CD4-positive, CD25-positive, alpha-beta regulatory T cell (primary cell): ENCODE results near the gene ZNF576. TPM values are rescaled to one million over a fixed set of nuclear protein-coding genes. Genes with fewer than 3 reads are reported as not detected.
A peak's percentile ranks its signal among the peaks of the same experiment; 100 is the strongest.

Experiments
- ATAC-seq, 2 donors: fragments of 150-1000 bp; cut with Tn5 transposase; one replicate each; pipeline ENCODE4 v1.10.0; 2021; ENCODE audit warnings: low read depth in 2 of 2, moderate number of reproducible peaks in 2 of 2, moderate library complexity in 1 of 2
- DNase-seq, 3 donors: peaks; one replicate each; pipeline versions ENCODE4 v3.0.0 to v3.0.0-alpha.2; 2012 to 2022; ENCODE audit warnings: mixed read lengths in 1 of 3
- H3K27ac ChIP-seq: one replicate; pipeline ENCODE4 v1.7.0; 2013; ENCODE audit warnings: mild to moderate bottlenecking, low read length; ENCODE audit not compliant: insufficient read depth, poor library complexity, severe bottlenecking
- H3K27me3 ChIP-seq: one replicate; pipeline ENCODE4 v1.7.0; 2013; ENCODE audit warnings: low read length; ENCODE audit not compliant: control insufficient read depth, insufficient read depth
- H3K36me3 ChIP-seq: one replicate; pipeline ENCODE4 v1.7.0; 2013; ENCODE audit warnings: mild to moderate bottlenecking, low read length, moderate library complexity; ENCODE audit not compliant: control insufficient read depth, insufficient read depth
- H3K4me1 ChIP-seq: 2 replicates; pipeline ENCODE4 v1.7.0; 2013; ENCODE audit warnings: mild to moderate bottlenecking, low read length; ENCODE audit not compliant: insufficient read depth, control insufficient read depth, poor library complexity, severe bottlenecking
- H3K4me3 ChIP-seq: one replicate; pipeline ENCODE4 v1.7.0; 2013; ENCODE audit warnings: low read depth, mild to moderate bottlenecking, low read length, moderate library complexity
- H3K9me3 ChIP-seq, 2 experiments: 1 replicate in 1 of 2; 2 replicates in 1 of 2; pipeline ENCODE4 v1.7.0; 2013; ENCODE audit warnings: low read length in 2 of 2, mild to moderate bottlenecking in 1 of 2, moderate library complexity in 1 of 2; ENCODE audit not compliant: control insufficient read depth in 2 of 2
- H3K27ac Mint-ChIP-seq, 3 donors: one replicate each; pipeline ENCODE4 v1.8.0; 2020 to 2022; ENCODE audit warnings: mild to moderate bottlenecking in 3 of 3, mixed read lengths in 3 of 3, moderate library complexity in 2 of 3
- H3K27me3 Mint-ChIP-seq: one replicate; pipeline ENCODE4 v1.8.0; 2022; ENCODE audit warnings: mild to moderate bottlenecking, mixed read lengths
- H3K36me3 Mint-ChIP-seq: one replicate; pipeline ENCODE4 v1.8.0; 2020; ENCODE audit warnings: mixed read lengths
- H3K4me1 Mint-ChIP-seq, 4 donors: one replicate each; pipeline ENCODE4 v1.8.0; 2020 to 2022; ENCODE audit warnings: mixed read lengths in 4 of 4, mild to moderate bottlenecking in 1 of 4
- H3K4me3 Mint-ChIP-seq, 4 donors: one replicate each; pipeline ENCODE4 v1.8.0; 2020 to 2022; ENCODE audit warnings: mild to moderate bottlenecking in 4 of 4, mixed read lengths in 4 of 4, moderate library complexity in 3 of 4
- H3K9me3 Mint-ChIP-seq, 7 donors: one replicate each; pipeline ENCODE4 v1.8.0; 2020 to 2022; ENCODE audit warnings: mixed read lengths in 7 of 7, mild to moderate bottlenecking in 3 of 7, moderate library complexity in 2 of 7
- polyA plus RNA-seq, 4 donors: library from polyadenylated mRNA; unstranded; fragments of 300-500 nt; fragmentation: Illumina TruSeq; gene quantifications; one replicate each; pipeline ENCODE4 v1.2.3, GENCODE V29; 2021
- total RNA-seq: library from RNA; stranded (reverse); gene quantifications from one replicate; pipeline ENCODE4 v1.2.3, GENCODE V29; 2022

ZNF576 gene
- total and polyA plus RNA-seq, 5 donors from 2014 or later, result 5.5 to 11.0 (median 8.9) TPM

DNA sequence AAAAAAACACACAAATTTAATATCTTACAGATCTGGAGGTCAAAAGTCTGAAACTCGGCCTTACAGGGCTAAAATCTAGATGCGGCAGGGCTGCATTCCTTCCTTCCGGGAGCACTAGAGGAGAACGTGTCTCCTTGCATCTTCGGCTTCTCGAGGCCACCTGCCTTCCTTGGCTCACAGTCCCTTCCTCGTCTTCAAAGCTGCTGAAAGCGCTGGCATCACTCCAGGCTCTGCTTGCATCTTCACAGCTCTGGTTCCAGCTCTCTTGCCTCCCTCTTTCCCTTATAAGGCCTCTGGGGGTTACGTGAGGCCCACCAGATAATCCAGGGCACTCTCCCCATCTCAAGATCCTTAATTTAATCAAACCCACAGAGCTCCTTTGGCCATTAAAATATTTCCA is 31.6 kb upstream of the ZNF576 start:
- Histone ChIP-seq H3K4me1 (peaks cover 35% of the 10 kb centered on the region), H3K9me3 (no peaks in the 10 kb centered on the region), H3K27me3 (no peaks in the 10 kb centered on the region), H3K4me3 (no peak overlapping the region), H3K27ac (no peak overlapping the region), H3K36me3 (peaks cover 4% of the 10 kb centered on the region)
- DNase-seq, result no peak
- no peak for ATAC-seq
- no peaks in the 10 kb centered on the region for H3K27me3 Mint-ChIP-seq
- peaks cover 0 to 2% (median 0%) of the 10 kb centered on the region in 7 donors for H3K9me3 Mint-ChIP-seq
- peak overlapping the region; percentile 38 to 97 (median 65) for H3K27ac Mint-ChIP-seq
- peaks cover 16% of the 10 kb centered on the region for H3K36me3 Mint-ChIP-seq
- peaks cover under 1 to 54% (median 42%) of the 10 kb centered on the region in 4 donors for H3K4me1 Mint-ChIP-seq
- no peak overlapping the region for H3K4me3 Mint-ChIP-seq

DNA sequence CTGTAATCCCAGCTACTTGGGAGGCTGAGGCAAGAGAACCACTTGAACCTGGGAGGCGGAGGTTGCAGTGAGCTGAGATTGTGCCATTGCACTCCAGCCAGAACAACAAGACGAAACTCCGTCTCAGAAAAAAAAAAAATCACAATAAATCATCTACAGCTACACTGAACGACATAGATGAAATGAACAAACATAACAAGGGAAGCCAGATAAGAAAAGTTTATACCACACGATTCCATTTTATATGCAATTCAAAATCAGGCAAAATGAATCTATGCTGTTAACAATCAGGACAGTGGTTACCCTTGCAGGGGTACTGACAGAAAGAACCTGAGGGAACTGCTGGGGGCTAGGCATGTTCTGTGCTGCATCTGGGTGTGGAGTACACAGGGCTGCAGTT is 26.7 kb upstream of the ZNF576 start:
- peak overlapping the region in 2 of 4 donors; percentile 15 to 56 for H3K4me3 Mint-ChIP-seq
- H3K36me3 Mint-ChIP-seq, result peaks cover 21% of the 10 kb centered on the region
- Histone ChIP-seq H3K9me3 (no peaks in the 10 kb centered on the region), H3K27me3 (no peaks in the 10 kb centered on the region), H3K4me1 (peaks cover 12% of the 10 kb centered on the region), H3K27ac (no peak overlapping the region), H3K4me3 (no peak overlapping the region), H3K36me3 (peaks cover 4% of the 10 kb centered on the region)
- peak overlapping the region in 2 of 3 donors; percentile 81 to 87 for H3K27ac Mint-ChIP-seq
- H3K9me3 Mint-ChIP-seq, result peaks cover 0 to 2% (median 0%) of the 10 kb centered on the region in 7 donors
- peaks cover 13 to 41% (median 27%) of the 10 kb centered on the region in 4 donors for H3K4me1 Mint-ChIP-seq
- ATAC-seq, result no peak
- no peaks in the 10 kb centered on the region for H3K27me3 Mint-ChIP-seq
- no peak for DNase-seq

GRCh38 chr19:43570174-43570791 is 26.1 kb upstream of the ZNF576 start:
- Histone ChIP-seq H3K36me3 (peaks cover 4% of the 10 kb centered on the region), H3K4me1 (peaks cover 15% of the 10 kb centered on the region), H3K27ac (no peak overlapping the region), H3K9me3 (no peaks in the 10 kb centered on the region), H3K27me3 (no peaks in the 10 kb centered on the region), H3K4me3 (no peak overlapping the region)
- Mint-ChIP-seq H3K36me3 (peaks cover 21% of the 10 kb centered on the region), H3K4me1 (peaks cover 13 to 44% (median 28%) of the 10 kb centered on the region in 4 donors), H3K27ac (peak overlapping the region; percentile 81 to 90 (median 87)), H3K9me3 (peaks cover 0 to 2% (median 0%) of the 10 kb centered on the region in 7 donors), H3K4me3 (peak overlapping the region in 1 of 4 donors; percentile 56), H3K27me3 (peaks cover 2% of the 10 kb centered on the region)
- no peak for DNase-seq
- no peak for ATAC-seq

- Histone ChIP-seq H3K9me3 (no peaks in the 10 kb centered on the region), H3K4me1 (peaks cover 20% of the 10 kb centered on the region), H3K27me3 (no peaks in the 10 kb centered on the region), H3K36me3 (peaks cover 4% of the 10 kb centered on the region), H3K4me3 (no peak overlapping the region), H3K27ac (no peak overlapping the region)
- Mint-ChIP-seq H3K27me3 (peaks cover 8% of the 10 kb centered on the region), H3K4me3 (peak overlapping the region in 2 of 4 donors; percentile 43 to 69), H3K4me1 (peaks cover 13 to 52% (median 27%) of the 10 kb centered on the region in 4 donors), H3K9me3 (no peaks in the 10 kb centered on the region), H3K27ac (peak overlapping the region in 2 of 3 donors; percentile 80 to 87), H3K36me3 (peaks cover 18% of the 10 kb centered on the region)
- ATAC-seq (no peak), DNase-seq (no peak)
Measured at GRCh38 chr19:43572171-43572588, 24.2 kb upstream of the ZNF576 start.

- H3K27me3 ChIP-seq, result no peaks in the 10 kb centered on the region
- peak overlapping the region; percentile 95 to 100 (median 97) for H3K4me3 Mint-ChIP-seq
- H3K4me1 ChIP-seq, result peaks cover 20% of the 10 kb centered on the region
- peak overlapping the region; percentile 43 to 99 (median 98) for H3K27ac Mint-ChIP-seq
- peak overlapping the region; percentile 95 for H3K4me3 ChIP-seq
- H3K27ac ChIP-seq, result peak overlapping the region; percentile 81
- peaks cover 10% of the 10 kb centered on the region for H3K27me3 Mint-ChIP-seq
- H3K4me1 Mint-ChIP-seq, result peaks cover 13 to 53% (median 27%) of the 10 kb centered on the region in 4 donors
- DNase-seq (no peak), ATAC-seq (no peak)
- no peaks in the 10 kb centered on the region for H3K9me3 ChIP-seq
- H3K36me3 Mint-ChIP-seq, result peaks cover 18% of the 10 kb centered on the region
- peaks cover 4% of the 10 kb centered on the region for H3K36me3 ChIP-seq
- no peaks in the 10 kb centered on the region for H3K9me3 Mint-ChIP-seq
Measured at GRCh38 chr19:43574424-43575155, 21.8 kb upstream of the ZNF576 start.

DNA sequence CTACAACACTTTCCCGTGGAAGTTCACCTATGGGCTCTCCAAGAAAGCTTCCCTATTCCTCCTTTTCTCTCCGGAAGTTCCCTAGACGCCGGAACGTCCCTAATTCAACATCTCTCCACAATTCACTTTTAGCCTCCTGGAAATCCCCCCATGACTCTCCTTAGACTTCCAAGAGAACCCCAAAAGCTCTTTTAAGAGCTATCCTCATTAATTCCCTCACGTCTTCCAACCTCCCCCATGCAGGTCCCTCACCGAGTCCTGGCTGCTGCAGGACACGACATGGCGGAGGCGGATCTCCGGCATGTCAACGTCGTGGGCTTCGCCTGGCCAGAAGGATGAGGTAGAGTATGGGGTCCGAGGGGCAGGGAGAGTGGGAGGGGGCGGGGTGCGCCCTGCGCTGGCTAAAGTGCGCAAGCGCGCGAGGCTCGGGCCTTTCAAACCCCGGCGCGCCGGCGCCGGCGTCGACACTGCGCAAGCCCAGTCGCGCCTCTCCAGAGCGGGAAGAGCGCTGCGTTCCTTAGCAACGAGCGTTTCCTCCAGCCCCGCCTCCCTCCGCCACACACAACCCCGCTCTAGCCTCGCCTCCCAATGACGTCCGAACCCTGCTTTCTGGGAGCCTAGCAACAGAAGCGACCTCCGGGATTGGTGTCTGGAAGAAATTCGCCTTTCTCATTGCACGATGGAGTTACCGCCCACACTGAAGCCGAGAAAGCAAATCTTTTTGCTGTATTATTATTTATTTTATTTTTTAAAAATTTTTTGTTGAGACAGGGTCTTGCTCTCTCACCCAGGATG is 21.0 kb upstream of the ZNF576 start, which contains the start of the genes PINLYP and XRCC1:
Gene PINLYP, plus strand, starts transcription at position 646 of the 795 bp plus-strand sequence. CDS start 1,391 bp downstream, outside the sequence.
Gene XRCC1, minus strand, starts transcription at position 372 of the 795 bp plus-strand sequence. Its CDS starts 69 bp downstream, at position 303.
- Mint-ChIP-seq H3K27me3 (peaks cover 10% of the 10 kb centered on the region), H3K36me3 (peaks cover 18% of the 10 kb centered on the region), H3K4me1 (peaks cover 7 to 53% (median 28%) of the 10 kb centered on the region in 4 donors), H3K27ac (peak within 1 kb of the TSS; percentile 76 to 99 (median 98)), H3K4me3 (peak within 1 kb of the TSS; percentile 95 to 100 (median 97)), H3K9me3 (no peaks in the 10 kb centered on the region)
- Histone ChIP-seq H3K27me3 (no peaks in the 10 kb centered on the region), H3K4me1 (peaks cover 20% of the 10 kb centered on the region), H3K4me3 (peak within 1 kb of the TSS; percentile 95), H3K27ac (peak within 1 kb of the TSS; percentile 81), H3K9me3 (no peaks in the 10 kb centered on the region), H3K36me3 (peaks cover 4% of the 10 kb centered on the region)
- DNase-seq, result peak; percentile 95 to 98 (median 97)
- peak; percentile 98 for ATAC-seq
